ENCODE results near the gene GLUD1.
"Not testable (repeated sequence)": the region's sequence is repeated elsewhere in the genome, so short reads cannot be mapped to it uniquely, and the experiment has no call there.

The GLUD1 gene

DNA sequence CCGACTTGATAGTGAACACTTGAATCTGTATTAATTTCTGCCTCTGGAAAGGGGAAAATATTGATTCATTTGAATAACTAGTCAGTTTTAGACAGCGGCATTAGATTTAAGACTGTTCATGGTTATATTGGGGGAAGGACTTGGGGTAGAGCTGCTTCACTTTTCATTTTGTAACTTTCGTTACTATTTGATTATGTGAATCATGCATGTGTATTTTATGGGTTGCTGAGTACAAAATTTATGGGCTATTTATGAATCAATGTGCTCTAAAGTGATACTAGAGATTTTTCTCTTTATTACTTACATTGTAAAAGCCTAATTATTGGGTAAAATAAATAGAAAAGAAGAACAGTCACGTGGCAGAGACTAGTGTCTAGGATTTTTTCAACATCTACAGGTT lies 4.9 kb downstream of the GLUD1 start:
- DNase-seq, result no peak

DNA sequence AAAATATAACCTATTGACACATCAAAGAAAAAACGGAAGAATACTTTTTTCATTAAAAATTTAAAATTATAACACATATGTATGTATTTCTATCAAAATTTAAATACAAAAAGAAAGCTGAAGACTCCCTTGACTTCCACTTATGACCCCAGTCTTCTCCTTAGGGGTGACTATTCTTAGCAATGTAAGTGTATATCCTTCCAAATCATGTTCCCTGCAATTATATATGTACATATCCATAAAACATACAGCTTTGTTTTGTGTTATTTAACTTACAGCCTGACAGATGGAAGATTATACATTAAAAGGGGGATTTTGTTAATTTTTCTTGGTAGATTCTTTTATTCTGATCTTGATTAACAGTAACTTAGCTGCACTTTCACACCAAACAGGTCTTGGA lies 9.1 kb downstream of the GLUD1 start:
- no peak for DNase-seq

DNA sequence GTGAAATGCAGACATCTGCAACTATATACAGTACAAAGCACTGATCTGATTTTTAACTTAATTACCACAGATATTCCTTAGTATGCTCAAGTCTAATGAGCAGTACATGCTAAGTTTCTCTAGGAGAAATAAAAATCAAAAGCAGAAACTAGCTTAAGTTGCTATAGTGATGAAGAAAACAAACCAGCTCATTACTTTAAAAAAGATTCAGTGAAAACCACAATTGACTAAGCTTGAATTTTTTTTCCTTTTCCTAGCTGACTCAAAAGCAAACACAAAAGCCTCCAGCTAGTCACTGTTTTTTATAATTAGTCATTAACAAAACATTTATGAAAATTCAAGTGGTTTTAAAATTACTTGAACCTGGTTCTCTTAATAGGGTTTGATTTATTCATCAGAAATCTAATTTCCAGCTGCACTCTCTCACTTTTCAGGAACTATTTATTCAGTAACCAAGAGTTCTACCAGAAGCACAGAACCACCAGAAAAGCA lies 10.3 kb downstream of the GLUD1 start:
- peak; percentile 92 for DNase-seq

DNA sequence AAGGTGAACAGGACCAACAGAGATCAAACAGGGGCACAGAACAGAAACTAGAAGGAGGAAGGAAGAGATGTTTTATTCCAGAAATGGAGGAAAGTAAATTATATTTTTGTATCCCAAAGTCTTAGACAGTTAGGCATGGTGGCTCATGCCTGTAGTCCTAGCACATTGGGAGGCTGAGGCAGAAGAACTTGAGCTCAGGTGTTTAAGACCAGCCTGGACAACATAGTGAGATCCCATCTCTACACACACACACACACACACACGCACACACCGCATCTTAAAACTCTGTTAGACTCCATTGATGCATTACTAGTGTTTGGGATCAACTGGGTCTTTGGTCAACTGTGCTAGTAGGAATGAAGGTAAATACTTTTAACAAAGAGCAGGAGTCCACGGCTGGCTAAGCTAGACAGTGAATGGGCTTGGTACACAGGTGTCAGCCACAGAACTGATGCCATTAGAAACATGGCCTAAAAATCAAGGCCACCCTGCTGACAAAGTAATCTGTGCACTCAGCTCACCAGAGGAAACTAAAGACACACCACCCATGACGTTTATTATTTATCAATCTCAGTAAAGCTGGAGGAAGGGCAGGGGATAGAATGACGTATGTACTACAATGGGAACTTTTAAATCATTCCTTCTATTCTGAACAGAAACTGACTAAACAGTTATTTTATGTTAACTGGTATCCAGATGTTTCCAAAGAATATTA lies 10.9 kb downstream of the GLUD1 start:
- peak; percentile 80 for DNase-seq

DNA sequence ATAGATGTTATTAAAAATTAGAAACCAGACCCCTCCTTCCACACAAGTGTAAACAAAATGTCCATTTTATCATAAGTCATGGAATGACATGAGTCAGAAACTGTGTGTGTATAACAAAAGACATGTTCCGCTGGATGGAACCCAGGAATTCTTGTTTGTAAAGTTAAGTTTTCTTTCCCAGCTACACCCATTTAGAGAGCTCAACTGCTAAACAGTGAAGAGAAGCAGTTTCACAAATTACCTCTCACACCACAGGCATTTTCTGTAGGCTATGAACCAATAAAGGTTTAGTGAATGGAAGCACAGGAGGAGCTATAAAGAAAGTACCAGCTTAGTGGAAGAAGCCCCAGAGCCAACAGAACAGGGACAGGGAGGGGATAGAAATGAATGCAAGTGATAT lies 12.4 kb downstream of the GLUD1 start:
- peak; percentile 69 for DNase-seq

DNA sequence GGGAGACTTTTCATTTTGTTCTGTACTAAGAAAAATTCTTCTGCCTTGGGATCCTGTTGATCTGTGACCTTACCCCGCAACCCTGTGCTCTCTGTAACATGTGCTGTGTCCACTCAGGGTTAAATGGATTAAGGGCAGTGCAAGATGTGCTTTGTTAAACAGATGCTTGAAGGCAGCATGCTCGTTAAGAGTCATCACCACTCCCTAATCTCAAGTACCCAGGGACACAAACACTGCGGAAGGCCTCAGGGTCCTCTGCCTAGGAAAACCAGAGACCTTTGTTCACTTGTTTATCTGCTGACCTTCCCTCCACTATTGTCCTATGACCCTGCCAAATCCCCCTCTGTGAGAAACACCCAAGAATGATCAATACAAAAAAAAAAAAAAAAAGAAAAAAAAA lies 13.1 kb downstream of the GLUD1 start:
- not testable (repeated sequence) for DNase-seq

DNA sequence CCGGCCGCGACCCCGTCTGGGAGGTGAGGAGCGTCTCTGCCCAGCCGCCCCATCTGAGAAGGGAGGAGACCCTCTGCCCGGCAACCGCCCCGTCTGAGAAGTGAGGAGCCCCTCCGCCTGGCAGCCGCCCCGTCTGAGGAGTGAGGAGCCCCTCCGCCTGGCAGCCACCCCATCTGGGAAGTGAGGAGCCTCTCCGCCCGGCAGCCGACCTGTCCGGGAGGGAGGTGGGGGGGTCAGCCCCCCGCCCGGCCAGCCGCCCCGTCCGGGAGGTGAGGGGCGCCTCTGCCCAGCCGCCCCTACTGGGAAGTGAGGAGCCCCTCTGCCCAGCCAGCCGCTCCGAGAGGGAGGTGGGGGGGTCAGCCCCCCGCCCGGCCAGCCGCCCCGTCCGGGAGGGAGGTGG lies 14.0 kb downstream of the GLUD1 start:
- DNase-seq, result not testable (repeated sequence)

DNA sequence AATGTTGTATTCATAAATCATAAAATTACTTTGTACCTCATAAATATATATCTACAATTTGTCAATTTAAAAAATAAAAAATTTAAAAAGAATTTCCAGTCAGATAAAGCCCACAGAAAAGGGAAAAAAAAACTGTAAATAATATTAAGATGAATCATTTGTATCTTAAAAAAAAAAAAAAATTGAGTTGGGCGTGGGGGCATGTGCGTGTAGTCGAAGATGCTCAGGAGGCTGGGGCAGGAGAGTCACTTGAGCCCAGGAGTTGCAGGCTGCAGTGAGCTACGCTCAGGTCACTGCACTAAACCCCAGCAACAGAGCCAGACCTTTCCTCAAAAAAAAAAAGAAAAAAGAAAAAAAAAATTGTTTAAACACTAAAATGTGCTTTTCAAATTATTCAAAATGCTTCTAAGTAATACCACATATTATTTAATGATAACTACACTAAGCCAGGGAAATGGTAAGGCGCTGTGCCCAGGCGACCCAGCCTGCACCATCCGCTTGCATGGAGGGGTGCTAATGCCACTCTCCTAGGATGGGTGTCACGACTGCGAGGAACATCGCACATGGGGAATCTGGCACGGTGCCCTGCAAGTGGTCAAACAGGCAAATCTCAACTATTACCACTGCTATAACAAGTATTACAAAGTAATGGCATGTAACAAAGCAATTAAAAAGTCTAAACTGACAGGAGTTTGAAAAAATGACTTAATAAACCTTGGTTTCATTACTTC lies 15.4 kb downstream of the GLUD1 start:
- DNase-seq, result peak; percentile 5

DNA sequence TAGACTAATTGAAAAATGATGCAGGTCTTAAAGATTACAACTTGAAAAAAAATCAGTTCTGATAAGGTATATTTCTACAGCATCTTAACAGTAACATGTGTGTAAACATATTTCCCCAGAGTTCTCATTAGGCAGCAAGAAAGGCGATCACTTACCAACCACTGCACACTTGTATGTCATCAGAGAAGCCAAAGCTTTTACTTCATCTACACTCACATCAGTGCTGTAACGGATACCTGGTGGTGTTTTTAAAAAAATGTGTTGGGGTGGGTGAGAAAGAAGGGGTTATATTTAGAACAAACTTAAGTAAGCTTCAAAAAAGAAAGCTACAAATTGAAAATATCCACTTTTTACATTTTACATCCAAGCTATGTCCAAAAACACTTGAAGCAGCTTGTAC lies 18.2 kb downstream of the GLUD1 start:
- not testable (repeated sequence) for DNase-seq

DNA sequence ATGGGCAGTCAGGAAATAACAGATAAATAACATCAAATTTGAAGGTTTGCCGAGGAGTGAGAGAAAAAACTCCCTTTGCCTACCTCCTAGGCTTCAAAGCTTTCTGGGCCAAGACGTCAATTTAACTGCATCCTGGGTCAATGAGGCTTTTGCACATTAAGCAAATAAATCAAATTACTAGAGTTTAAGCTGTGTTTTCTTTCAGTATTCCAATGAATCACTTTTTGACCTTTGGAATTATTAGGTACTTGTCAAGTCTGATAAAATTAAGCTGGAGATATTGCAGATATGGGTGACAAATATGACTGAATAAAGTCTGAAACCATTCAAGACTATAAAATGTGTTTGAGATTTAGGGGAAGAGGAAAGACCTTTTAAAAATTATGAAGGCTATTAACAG lies 22.2 kb downstream of the GLUD1 start:
- no peak for DNase-seq

DNA sequence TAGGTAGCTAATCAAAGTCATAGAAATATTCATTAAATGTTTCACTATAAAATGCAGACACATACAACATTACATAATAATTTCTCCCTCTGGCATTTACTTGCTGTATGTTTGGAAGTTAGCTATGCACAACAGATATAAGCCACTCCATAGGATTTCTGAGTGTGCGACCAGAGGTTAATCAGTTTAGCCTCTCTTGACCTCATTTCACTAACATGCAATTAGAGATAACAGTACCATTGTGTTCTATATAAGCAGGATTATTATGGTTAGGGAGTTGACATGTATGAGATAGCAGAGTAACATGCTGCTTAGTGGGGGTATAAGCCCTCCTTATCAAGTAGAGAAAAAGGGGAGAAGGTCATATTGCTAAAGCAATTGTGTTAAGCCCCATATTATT lies 26.4 kb downstream of the GLUD1 start:
- DNase-seq, result no peak

DNA sequence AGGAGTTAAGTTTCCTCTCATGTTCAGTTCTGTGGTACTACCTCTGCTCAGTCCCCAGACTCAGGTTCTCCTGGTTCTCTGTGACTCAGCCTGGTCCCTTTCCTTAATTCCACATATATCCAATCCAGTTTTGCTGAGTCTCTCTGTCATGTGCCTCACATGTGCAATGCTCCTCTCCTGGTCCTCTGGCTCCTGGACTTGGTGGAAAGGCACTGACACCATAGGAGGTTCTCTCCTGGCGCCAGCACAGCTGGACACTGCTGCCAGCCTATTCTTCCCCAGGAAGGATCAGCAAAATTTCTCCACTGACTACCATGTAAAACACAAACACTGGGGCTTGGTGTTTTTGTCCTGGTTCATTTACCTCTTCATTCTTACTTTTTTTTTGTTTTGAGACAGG lies 27.8 kb downstream of the GLUD1 start:
- no peak for DNase-seq

DNA sequence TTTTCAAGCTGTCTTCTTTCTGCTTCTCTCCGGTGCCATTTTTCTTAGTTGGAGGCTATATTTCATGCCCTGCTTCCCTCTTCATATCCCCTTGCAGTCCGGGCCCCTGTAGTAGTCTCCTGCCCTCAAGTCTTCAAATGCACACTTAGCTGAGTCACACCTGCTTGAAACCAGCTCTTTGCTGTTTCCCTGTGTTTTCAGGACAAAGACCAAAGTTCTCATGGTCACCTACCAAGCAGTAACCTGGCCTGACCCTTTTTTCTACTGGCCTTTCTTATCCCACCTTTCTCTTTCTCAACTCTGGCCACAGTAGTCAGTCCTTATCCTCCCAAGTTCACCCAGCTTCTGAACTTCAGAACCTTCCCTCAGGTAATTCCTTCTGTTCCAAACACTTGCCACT lies 28.5 kb downstream of the GLUD1 start:
- DNase-seq, result no peak

DNA sequence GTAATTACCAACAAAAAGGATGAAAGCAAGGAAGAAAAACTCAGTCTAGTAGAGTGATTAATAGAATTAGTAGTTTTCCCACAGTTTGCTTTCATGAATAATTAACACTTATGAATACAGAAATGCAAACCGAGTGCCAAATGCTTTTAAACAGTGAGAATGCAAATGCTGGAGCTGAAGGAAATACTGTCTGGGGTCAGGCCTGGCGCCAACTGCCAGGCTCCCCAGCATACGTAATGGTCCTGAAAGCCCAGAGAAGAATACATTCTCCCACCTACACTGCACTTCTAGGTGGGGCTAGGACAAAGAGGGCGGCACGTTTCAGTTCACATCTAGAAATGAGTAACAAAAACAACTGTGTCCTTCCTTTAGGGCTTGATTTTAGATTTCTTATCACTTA lies 30.0 kb downstream of the GLUD1 start:
- no peak for DNase-seq

DNA sequence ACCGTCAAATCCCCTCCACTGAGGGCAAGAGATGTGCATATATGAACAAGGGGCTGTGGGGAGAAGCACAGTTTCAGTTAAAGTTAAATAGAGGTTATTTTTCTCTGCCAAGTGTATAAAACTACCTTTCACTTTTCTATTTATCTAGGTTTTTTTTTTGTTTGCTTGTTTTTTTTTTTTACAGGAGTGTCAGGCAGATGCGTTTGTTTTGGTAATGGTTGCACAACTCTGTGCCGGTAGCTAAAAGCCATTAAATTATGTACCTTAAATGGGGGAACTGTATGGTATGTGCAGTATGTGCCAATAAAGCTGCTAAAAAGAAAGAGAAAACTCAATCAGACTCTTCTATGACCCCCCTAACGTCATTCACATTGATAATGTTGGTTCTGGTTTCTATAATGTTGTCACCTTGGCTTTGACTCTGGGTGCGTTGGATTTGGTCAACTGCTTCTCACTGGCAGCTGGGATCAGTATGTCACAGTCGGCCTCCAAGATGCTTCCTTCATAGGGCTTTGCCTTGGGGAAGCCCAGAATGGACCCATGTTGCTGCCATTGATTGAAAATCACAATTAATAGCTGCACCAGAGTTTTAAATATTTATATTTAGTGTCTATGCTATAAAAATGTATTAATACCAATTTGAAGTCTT lies 34.2 kb downstream of the GLUD1 start:
- DNase-seq, result no peak

DNA sequence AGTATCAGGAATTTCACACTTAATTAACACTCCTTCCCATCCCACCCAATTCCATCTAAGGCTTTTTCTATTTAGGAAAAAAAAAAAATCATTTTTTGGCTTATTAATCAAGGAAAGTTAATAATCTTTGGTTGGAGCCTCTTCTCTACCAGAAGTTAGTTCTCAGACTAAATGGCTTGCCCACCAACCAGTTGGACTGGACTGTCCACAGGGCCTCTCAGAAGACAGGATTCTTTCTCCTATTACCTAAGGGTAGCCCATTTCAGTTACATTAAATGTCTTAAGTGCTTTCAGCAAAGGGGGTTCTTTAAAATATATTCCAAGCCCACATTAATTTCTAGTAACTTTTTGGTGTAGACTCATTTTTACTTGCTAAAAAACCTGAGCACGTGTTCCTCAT lies 35.2 kb downstream of the GLUD1 start:
- no peak for DNase-seq

DNA sequence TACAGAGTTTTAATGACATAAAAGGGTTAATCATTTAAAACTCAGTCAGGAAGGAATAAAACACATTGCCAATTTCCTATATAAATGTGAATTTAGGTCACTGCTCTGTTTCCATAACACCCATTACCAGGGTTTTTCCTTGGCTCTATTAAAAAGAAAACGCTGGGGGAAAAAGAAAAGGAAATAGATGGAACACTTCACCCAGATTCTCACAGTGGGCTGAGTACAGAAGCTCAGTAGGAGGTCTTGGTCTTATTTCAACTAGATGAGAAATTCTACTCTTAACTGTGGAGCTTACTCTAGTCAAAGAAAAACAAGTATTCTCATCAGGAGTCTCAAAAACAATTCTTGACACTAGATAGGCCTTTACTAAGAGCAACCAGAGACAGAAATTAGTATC lies 36.5 kb downstream of the GLUD1 start:
- DNase-seq, result no peak

DNA sequence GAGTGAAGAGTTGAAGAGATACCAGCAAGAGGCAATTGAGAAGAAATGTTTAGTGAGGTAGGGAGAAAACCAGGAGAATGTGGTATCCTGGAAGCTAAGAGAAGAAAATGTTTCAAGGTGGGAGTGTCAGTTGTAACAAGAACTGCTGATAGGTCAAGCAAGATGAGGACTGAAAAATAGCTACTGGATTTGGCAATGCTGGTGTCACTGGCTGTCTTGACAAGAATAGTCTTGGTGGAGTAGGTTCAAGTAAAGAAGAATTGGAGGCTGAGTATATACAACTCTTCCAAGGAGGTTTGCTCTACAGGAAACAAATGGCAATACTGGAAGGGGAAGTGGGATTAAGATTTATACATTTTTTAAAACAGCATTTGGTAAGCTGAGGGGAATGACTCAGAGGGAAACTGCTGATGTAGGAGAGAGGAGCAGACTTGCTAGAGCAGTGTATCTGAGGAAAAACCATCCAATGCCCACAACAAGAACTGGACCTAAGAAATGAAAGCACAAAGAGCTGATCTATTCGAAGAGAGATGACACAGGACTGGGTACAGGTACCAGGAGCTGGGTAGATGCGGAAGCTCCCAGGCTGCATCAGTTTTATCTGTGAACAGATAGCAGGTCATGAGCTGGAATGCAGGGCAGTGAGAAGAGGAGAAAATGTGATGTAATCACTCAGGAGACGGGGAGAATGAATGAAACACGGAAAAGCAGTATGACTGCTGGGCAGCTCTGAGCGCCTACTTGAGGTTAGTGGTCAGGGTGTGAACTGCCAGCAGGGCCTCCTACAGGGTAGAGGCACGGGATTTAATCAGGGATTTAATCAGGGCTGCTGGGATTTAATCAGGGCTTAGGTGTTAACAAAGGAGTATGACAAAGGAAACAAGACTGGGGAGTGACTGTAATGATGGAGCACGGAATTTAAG lies 40.0 kb downstream of the GLUD1 start:
- peak; percentile 75 for DNase-seq

DNA sequence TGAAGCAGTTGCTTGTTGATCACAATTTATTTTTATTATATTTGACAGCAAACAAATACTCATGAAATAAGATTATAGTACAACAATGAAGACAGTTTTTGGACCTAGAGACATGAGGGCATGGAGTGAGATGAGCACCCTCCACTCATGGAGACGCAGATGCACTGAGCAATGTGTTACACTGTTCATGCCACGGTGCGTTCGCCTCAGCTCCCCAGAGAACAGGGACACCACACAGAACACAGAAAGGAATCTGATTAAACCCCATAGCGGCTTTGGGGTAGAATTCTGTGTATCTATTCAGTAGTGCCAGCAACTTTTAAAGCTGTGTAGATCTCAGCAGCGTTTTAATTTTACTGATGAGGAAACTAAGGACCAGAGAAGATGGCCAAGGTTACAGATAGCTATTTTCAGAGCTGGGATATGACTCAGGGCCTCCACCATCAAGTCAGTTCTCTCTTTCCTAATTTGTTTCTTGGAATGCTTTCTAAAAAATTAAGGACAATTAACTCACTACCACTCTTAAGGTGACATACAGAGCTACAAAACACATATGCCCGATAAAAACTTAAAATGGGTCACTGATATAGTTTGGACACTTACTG lies 41.0 kb downstream of the GLUD1 start:
- no peak for DNase-seq

DNA sequence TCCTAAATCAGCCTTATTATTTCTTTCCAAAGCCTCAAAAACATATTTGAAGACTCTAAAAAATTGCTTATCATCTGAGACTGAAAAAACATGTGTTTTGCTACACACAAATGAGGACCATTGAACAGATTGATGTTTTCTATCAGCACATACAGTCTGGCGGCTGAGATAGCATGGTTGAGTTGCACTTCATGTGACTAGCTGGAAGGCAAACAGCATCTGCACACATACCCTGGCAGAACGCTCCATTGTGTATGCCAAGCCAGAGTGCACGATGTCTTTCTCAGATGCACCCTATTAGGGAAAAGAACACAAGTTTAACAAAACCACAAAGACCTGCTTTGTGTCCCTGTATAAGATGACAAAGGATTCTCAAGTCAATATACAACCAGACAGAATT lies 41.5 kb downstream of the GLUD1 start:
- no peak for DNase-seq

DNA sequence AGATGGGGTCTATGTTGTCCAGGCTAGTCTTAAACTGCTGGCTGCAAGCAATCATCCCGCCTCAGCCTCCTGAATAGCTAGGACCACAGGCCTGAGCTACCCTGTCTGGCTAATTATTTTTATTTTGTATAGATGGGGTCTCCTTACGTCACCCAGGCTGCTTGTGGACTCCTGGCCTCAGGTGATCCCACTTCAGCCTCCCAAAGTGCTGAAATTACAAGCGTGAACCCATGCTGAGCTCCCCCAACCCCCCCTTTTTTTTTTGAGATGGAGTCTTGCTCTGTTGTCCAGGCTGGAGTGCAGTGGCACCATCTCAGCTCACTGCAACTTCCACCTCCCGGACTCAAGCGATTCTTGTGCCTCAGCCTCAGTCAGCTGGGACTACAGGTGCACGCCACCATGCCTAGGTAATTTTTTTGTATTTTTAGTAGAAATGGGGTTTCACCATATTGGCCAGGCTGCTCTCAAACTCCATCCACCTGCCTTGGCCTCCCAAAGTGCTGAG lies 49.2 kb downstream of the GLUD1 start:
- no peak for DNase-seq

DNA sequence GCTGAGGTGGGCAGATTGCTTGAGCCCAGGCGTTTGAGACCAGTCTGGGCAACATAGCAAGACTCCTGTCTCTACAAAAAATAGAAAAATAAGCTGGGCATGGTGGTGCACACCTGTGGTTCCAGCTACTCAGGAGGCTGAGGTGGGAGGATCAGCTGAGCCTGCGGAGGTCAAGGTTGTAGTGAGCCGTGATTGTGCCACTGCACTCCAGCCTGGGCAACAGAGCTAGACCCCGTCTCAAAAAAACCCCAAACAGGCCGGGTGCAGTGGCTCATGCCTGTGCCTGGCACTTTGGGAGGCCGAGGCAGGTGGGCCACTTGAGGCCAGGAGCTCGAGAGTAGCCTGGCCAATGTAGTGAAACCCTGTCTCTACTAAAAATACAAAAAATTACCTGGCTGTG lies 51.1 kb downstream of the GLUD1 start:
- not testable (repeated sequence) for DNase-seq
